ENCODE measurements around the gene SIN3B.

DNA sequence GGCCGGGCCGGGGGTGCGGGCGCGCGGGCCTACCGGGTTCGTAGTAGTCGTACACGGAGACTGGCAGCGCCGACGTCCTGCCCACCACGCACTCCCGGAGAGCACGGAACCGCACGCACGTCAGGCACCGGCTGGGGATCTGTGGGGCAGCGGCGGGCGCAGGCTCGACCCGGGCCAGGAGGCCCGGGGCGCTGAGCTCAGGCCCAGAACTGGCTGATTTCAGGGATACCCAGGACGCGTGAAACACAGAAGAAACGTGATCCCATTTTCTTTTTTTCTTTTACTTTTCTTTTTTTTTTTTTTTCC lies 68.6 kb downstream of the SIN3B start:
- TF ChIP-seq CTCF (IDR thresholded peaks at IDR 0.05) (no peak), POLR2A (IDR thresholded peaks at IDR 0.05) (no peak), POLR2AphosphoS5 (IDR thresholded peaks at IDR 0.05) (no peak)

Data from transverse colon (tissue), 4 donors.